MCF 10A (cell line): ENCODE results near the gene RWDD1. TPM values are rescaled to one million over a fixed set of nuclear protein-coding genes. Genes with fewer than 3 reads are reported as not detected.

Experiments
- Bru-seq: library from RNA; stranded (reverse); fragments of 400-500 nt; gene quantifications from one replicate; lab custom pipeline; 2021; lab: Mats Ljungman, UMichigan
- BruChase-seq, 2 experiments: library from RNA; stranded (reverse); fragments of 400-500 nt; gene quantifications; one replicate each; lab custom pipeline; 2021; lab: Mats Ljungman, UMichigan
- BruUV-seq: library from RNA; stranded (reverse); fragments of 400-500 nt; replicated peaks from 2 replicates; lab custom pipeline; 2021; lab: Mats Ljungman, UMichigan
- CTCF ChIA-PET: fragments of 300-600 bp; sonication (Branson Sonifier 250); formaldehyde crosslinking; extraction: SDS; loops from one replicate; lab custom pipeline; 2021; ENCODE audit warnings: antibody characterized with exemption, inconsistent platforms; lab: Yijun Ruan, JAX
- POLR2A ChIA-PET: fragments of 300-600, 350-650 bp; sonication (Branson Sonifier 250); formaldehyde crosslinking; extraction: SDS; loops from one replicate; lab custom pipeline; 2020; ENCODE audit warnings: antibody characterized with exemption, inconsistent platforms; lab: Yijun Ruan, JAX
- DNase-seq: peaks from one replicate; pipeline ENCODE4 v3.0.0-alpha.2; 2018; ENCODE audit not compliant: unreplicated experiment
- H3K27ac Mint-ChIP-seq: one replicate; pipeline ENCODE4 v1.8.0; 2022; ENCODE audit warnings: mild to moderate bottlenecking, low read depth, mixed read lengths; ENCODE audit not compliant: unreplicated experiment
- H3K27me3 Mint-ChIP-seq: one replicate; pipeline ENCODE4 v1.8.0; 2022; ENCODE audit warnings: mixed read lengths; ENCODE audit not compliant: insufficient read depth, unreplicated experiment
- H3K36me3 Mint-ChIP-seq: one replicate; pipeline ENCODE4 v1.8.0; 2022; ENCODE audit warnings: mild to moderate bottlenecking, moderate library complexity, mixed read lengths; ENCODE audit not compliant: insufficient read depth, unreplicated experiment
- H3K4me1 Mint-ChIP-seq: one replicate; pipeline ENCODE4 v1.8.0; 2022; ENCODE audit warnings: mixed read lengths; ENCODE audit not compliant: insufficient read depth, unreplicated experiment
- H3K4me3 Mint-ChIP-seq: one replicate; pipeline ENCODE4 v1.8.0; 2022; ENCODE audit warnings: mild to moderate bottlenecking, moderate library complexity, mixed read lengths; ENCODE audit not compliant: unreplicated experiment
- H3K9me3 Mint-ChIP-seq: one replicate; pipeline ENCODE4 v1.8.0; 2022; ENCODE audit warnings: mixed read lengths; ENCODE audit not compliant: unreplicated experiment
- CTCF ChIP-seq: fragments of 200-600 bp; IDR thresholded peaks from one replicate; pipeline ENCODE4 v1.8.0; 2022; ENCODE audit warnings: antibody characterized with exemption, mild to moderate bottlenecking; ENCODE audit not compliant: unreplicated experiment
- intact Hi-C: fragments of 100-400 bp; cut with micrococcal nuclease; formaldehyde crosslinking; loops from 2 replicates; pipeline ENCODE4 v1.14.1; 2022
- long read RNA-seq: library from polyadenylated mRNA; stranded (forward); transcript quantifications from one replicate; pipeline ENCODE4 v2.0.0, GENCODE V29; 2022
- total RNA-seq: library from RNA; stranded (reverse); gene quantifications from 2 replicates; pipeline ENCODE4 v1.2.3, GENCODE V29; 2022

RWDD1 gene
- 41.6 and 57.2 TPM in 2 replicates for total RNA-seq
- percentile 88 among the genes with signal in this experiment for Bru-seq, nascent RNA
- BruChase-seq, experiment 1, labeled RNA remaining after a 6-hour chase, result percentile 78 among the genes with signal in this experiment
- BruChase-seq, experiment 2, labeled RNA remaining after a 2-hour chase, result percentile 74 among the genes with signal in this experiment
- long read RNA-seq, full-length matches to known transcripts, result 113 of 130 reads
- long read RNA-seq, partial matches to known transcripts, result 3 of 130 reads
- long read RNA-seq, other reads (novel, unspliced or antisense), result 14 of 130 reads

- DNase-seq, result peak; percentile 98
- Mint-ChIP-seq H3K9me3 (no peaks in the 10 kb centered on the region), H3K4me3 (peak within 1 kb of the TSS; percentile 98), H3K36me3 (peaks cover 18% of the 10 kb centered on the region), H3K4me1 (peaks cover 25% of the 10 kb centered on the region), H3K27me3 (no peaks in the 10 kb centered on the region), H3K27ac (peak within 1 kb of the TSS; percentile 98)
- no TSS peak for BruUV-seq
- CTCF ChIA-PET, result interaction anchor here (0.6 to 3.1 kb wide), 20 partner anchors 8 to 313 kb away, joined by 3 to 17 read pairs (median 4); no protein-coding TSS in a partner anchor
- no peak for TF ChIP-seq CTCF
- POLR2A ChIA-PET, result interaction anchor here (0.6 to 5.3 kb wide), 47 partner anchors 8 to 558 kb away, joined by 3 to 83 read pairs (median 5); partner anchors contain the start of genes CALHM5, DSE, FRK and KPNA5
- intact Hi-C loops, result loop anchor here (10.0 kb wide), 1 partner anchor 456 kb away; no protein-coding TSS in a partner anchor
These were observed at the start of gene RWDD1 for GRCh38 chr6:116570856-116571682. RWDD1 (plus strand) TSS chr6:116571504; CDS start chr6:116571583, 79 bp downstream.

- BruUV-seq, result no TSS peak
- CTCF ChIA-PET, result interaction anchor here (1.5 to 1.7 kb wide), 3 partner anchors 9 to 12 kb away, joined by 4 to 6 read pairs (median 5); partner anchors contain the start of gene CALHM5
- intact Hi-C loops, result no loop called here
- no peaks in the 10 kb centered on the region for H3K4me1 Mint-ChIP-seq
- no peak for DNase-seq
- no peak for TF ChIP-seq CTCF
- no peaks in the 10 kb centered on the region for H3K27me3 Mint-ChIP-seq
- H3K27ac Mint-ChIP-seq, result no peak overlapping the region
- H3K36me3 Mint-ChIP-seq, result no peaks in the 10 kb centered on the region
- no peaks in the 10 kb centered on the region for H3K9me3 Mint-ChIP-seq
- POLR2A ChIA-PET, result interaction anchor here (0.7 to 1.2 kb wide), 4 partner anchors 11 to 316 kb away, joined by 3 to 6 read pairs (median 4); partner anchors contain the start of gene CALHM5
- no peak overlapping the region for H3K4me3 Mint-ChIP-seq
These were observed 48.4 kb upstream of the RWDD1 start for GRCh38 chr6:116522896-116523295.

GRCh38 chr6:116524236-116524635, 47.1 kb upstream of the RWDD1 start:
- ChIA-PET POLR2A (interaction anchor here (1.3 kb wide), 1 partner anchor 393 kb away, joined by 3 read pairs; no protein-coding TSS in a partner anchor), CTCF (interaction anchor here (2.1 kb wide), 1 partner anchor 12 kb away, joined by 5 read pairs; no protein-coding TSS in a partner anchor)
- no peaks in the 10 kb centered on the region for H3K9me3 Mint-ChIP-seq
- H3K36me3 Mint-ChIP-seq, result no peaks in the 10 kb centered on the region
- no peak for TF ChIP-seq CTCF
- peaks cover 10% of the 10 kb centered on the region for H3K4me1 Mint-ChIP-seq
- BruUV-seq, result no TSS peak
- no peak overlapping the region for H3K27ac Mint-ChIP-seq
- no peak overlapping the region for H3K4me3 Mint-ChIP-seq
- intact Hi-C loops, result no loop called here
- no peaks in the 10 kb centered on the region for H3K27me3 Mint-ChIP-seq
- no peak for DNase-seq
